HG02623 (cell line): ENCODE measurements around the gene RNF187.

Experiments used
- ATAC-seq: cut with Tn5 transposase; IDR thresholded peaks from one replicate; pipeline ENCODE4 v1.9.1; 2021; ENCODE audit warnings: moderate library complexity; ENCODE audit not compliant: unreplicated experiment

The RNF187 gene

DNA sequence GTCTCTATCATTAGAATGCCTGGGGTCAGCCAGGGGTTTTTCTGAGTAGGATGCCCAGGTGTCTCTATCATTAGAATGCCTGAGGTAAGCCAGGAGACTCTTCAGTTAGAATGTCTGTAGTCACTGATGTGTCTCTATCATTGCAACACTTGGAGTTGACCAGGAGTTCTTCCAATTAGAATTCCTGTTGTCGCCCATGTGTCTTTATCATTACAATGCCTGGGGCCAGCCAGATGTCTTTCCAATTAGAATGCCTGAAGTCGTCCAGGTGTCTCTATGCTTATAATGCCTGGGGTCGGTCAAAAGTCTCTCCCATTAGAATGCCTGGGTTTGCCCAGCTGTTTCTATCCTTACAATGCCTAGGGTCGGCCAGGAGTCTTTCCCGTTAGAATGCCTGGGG lies 55.8 kb downstream of the RNF187 start:
- ATAC-seq: no peak

DNA sequence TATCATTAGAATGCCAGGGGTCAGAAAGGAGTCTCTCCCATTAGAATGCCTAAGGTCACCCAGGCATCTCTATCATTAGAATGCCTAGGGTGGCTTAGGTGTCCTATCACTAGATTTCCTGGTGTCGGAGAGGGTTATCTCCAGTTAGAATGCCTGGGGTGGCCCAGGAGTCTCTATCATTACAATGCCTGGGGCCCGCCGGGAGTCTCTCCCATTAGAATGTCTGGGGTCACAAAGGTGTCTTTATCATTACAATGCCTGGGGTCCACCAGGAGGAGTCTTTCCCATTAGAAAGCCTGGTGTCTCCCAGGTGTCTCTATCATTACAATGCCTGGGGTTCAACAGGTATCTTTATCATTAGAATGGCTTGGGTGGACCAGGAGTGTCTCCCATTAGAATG lies 56.2 kb downstream of the RNF187 start:
- ATAC-seq: no peak

DNA sequence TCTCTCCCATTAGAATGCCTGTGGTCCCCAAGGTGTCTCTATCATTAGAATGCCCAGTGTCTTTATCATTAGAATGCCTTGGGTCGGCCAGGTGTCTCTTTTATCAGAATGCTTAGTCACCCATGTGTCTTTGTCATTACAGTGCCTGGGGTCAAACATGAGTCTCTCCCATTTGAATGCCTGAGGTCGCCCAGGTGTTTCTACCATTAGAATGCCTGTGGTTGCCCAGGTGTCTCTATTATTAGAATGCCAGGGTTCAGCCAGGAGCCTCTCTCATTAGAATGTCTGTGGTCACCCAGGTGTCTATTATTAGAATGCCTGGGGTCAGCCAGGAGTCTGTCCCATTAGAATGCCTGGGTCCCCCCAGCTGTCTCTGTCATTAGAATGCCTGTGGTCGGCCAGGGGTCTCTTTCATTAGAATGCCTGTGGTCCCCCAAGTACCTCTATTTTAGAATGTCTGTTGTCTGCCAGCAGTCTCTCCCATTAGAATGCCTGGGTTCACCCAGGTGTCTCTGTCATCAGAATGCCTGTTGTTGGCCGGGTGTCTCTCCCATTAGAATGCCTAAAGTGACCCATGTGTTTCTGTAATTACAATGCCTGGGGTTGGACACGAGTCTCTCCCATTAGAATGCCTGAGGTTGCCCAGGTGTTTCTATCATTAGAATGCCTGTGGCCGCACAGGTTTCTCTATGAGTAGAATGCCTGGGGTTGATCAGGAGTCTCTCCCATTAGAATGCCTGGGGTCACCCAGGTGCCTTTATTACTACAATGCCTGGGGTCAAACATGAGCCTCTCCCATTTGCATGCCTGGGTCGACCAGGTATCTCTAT lies 57.1 kb downstream of the RNF187 start:
- no peak for ATAC-seq

- ATAC-seq: no peak
Measured at GRCh38 chr1:228544921-228545591, 57.9 kb downstream of the RNF187 start.
